ENCODE results near the gene DCDC2B. TPM values are rescaled to one million over a fixed set of nuclear protein-coding genes. Genes with fewer than 3 reads are reported as not detected.

DCDC2B gene
- total and polyA plus RNA-seq, 9 of the 15 experiments (the other 6 are each of a cell fraction or from before 2014, with no cell fraction given) = not detected

GRCh38 chr1:32179443-32180185 is 29.3 kb upstream of the DCDC2B start, which contains the start of gene TXLNA (continued):
- TF ChIP-seq PBX2 (CRISPR knock-in tag; IDR thresholded peaks at IDR 0.05; ENCODE audit: low read depth) (no peak; the same call in 1 of the 2 replicates), PBX2 (tag; conservative IDR thresholded peaks at IDR 0.05; ENCODE audit: low read depth) (no peak; the same call in 1 of the 2 replicates), SMAD4 (CRISPR knock-in tag; conservative IDR thresholded peaks at IDR 0.05) (peak; percentile 91; the same call in 1 of the 2 replicates), BCL6 (CRISPR knock-in tag; IDR thresholded peaks at IDR 0.05) (peak; percentile 1; the same call in 1 of the 2 replicates), ZNF589 (CRISPR knock-in tag; IDR thresholded peaks at IDR 0.05; ENCODE audit: low read depth) (peak; percentile 98), PURB (CRISPR knock-in tag; IDR thresholded peaks at IDR 0.05; ENCODE audit: low read depth) (no peak), ATF1 (CRISPR knock-in tag; IDR thresholded peaks at IDR 0.05) (no peak), ATF1 (tag; IDR thresholded peaks at IDR 0.05) (peak; percentile 92), PHF21A (IDR thresholded peaks at IDR 0.05; ENCODE audit: borderline replicate concordance, low read depth) (no peak), MXI1 (IDR thresholded peaks at IDR 0.05; ENCODE audit: low read depth, low read length) (peak; percentile 49), BRF1 (IDR thresholded peaks at IDR 0.05; ENCODE audit: borderline replicate concordance, extremely low read depth, insufficient read length) (no peak), STAG1 (CRISPR knock-in tag; IDR thresholded peaks at IDR 0.05; ENCODE audit: borderline replicate concordance) (no peak)

All from K562 (cell line).